ENCODE data around the gene SCNN1G.
A peak's percentile ranks its signal among the peaks of the same experiment; 100 is the strongest.

SCNN1G gene

DNA sequence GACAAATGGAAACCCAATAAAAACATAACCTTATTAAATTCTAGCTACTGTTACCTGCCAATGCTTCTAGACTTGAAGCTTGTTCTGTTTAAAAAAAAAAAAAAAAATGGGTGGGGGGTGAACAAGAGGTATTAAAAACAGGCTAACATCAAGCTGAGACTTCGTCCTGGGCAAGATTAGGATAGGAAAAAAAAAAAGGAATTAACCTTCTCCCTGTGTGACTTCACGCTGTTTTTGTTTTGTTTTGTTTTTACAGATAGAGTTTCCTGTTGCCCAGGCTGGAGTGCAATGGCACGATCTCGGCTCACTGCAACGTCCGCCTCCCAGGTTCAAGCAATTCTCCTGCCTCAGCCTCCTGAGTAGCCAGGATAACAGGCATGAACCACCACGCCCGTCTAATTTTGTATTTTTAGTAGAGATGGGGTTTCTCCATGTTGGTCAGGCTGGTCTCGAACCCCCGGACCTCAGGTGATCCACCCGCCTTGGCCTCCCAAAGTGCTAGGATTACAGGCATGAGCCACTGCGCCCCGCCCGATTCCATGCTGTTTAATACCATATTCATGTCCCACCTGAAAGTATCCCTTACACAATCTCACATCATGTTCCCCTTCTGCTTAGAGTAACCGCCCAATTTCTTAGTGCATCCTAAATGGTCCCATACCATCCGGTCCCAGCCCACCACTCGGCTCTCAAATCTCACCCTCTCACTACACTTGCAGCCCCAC is 35.5 kb upstream of the SCNN1G start:
- Mint-ChIP-seq H3K9me3 (no peaks in the 10 kb centered on the region), H3K27me3 (no peaks in the 10 kb centered on the region), H3K27ac (no peak overlapping the region), H3K4me3 (no peak overlapping the region), H3K36me3 (no peaks in the 10 kb centered on the region), H3K4me1 (peaks cover 9% of the 10 kb centered on the region)
- ATAC-seq (ENCODE audit: low read depth) (no peak), DNase-seq (ENCODE audit: low spot score in 2 of 2) (no peak)

DNA sequence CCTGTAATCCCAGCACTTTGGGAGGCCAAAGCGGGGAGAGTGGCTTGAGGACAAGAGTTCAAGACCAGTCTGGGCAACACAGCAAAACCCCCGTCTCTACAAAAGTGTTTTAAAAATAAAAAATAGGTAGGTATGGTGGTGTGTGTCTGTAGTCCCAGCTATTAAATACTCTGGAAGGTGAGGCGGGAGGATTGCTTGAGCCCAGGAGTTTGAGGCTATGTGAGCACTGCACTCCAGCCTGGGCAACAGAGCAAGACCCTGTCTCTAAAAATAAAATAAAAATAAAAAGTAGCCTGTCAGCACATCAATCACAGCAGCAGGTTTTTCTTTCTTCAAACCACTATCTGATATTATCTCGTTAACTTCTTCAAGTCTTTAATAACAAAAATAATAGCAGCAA is 34.9 kb upstream of the SCNN1G start:
- Mint-ChIP-seq H3K4me1 (peaks cover 9% of the 10 kb centered on the region), H3K27me3 (no peaks in the 10 kb centered on the region), H3K36me3 (no peaks in the 10 kb centered on the region), H3K27ac (no peak overlapping the region), H3K9me3 (no peaks in the 10 kb centered on the region), H3K4me3 (no peak overlapping the region)
- DNase-seq (ENCODE audit: low spot score in 2 of 2) (no peak), ATAC-seq (ENCODE audit: low read depth) (no peak)

DNA sequence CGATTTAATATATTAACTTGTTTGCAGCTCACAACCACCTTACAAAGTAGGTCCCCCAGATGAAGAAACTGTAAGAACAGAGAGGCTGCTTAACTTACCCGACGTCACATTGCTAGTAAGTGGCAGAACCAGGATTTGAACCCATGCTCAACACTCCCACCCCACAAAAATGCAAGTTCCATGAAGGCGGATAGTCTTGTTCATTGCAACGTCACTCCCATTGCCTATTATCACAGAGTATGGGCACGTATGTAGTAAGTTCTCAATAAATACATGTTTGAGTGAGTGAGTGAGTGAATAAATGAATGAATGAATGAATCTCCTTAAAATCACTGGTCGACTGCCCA is 34.4 kb upstream of the SCNN1G start:
- ATAC-seq (ENCODE audit: low read depth), result no peak

DNA sequence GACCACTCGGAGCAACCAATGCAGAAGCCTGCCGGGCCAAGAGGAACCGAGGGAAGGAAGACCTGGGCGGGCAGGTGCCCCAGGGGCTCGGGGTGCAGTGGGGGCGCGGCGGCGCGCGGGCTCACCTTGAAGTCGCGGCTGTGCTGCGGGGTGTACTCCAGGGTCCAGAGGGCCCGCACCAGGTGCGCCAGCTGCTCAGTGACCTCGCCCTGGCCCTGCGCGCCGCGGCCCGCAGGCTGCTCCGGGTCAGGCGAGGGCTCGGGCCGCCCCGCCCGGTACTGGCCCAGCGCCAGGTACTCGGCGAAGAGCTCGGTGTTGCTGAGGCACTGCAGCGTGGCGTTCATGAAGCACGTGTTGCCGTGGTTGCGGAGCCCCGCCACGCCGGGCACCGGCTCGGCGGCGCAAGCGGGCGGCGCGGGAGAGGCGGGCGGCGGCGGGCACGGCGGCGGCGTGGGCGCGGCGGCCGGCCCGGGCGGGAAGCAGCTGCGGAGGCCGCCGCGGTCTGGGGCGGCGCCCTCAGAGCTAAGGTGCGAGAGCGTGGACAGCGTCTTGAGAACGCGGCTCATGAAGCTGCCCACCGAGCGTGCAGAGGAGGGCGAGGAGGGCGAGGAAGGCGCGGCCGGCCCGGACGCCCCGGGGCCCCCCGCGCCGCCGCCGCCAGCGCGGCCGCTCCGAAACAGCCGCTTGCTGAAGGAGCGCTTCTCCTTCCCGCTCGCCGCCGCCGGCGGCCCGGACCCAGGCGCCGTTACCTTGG is 33.9 kb upstream of the SCNN1G start:
- Mint-ChIP-seq H3K36me3 (no peaks in the 10 kb centered on the region), H3K27me3 (no peaks in the 10 kb centered on the region), H3K4me3 (peak overlapping the region; percentile 98), H3K27ac (peak overlapping the region; percentile 60), H3K4me1 (peaks cover 9% of the 10 kb centered on the region), H3K9me3 (no peaks in the 10 kb centered on the region)
- DNase-seq (ENCODE audit: low spot score in 2 of 2) (peak; percentile 54 to 59), ATAC-seq (ENCODE audit: low read depth) (peak; percentile 61)

More for the DNA sequence above, 34.4 kb upstream of the SCNN1G start:
- no peaks in the 10 kb centered on the region for H3K9me3 Mint-ChIP-seq
- no peaks in the 10 kb centered on the region for H3K36me3 Mint-ChIP-seq
- H3K4me1 Mint-ChIP-seq, result peaks cover 9% of the 10 kb centered on the region
- peak overlapping the region; percentile 60 for H3K27ac Mint-ChIP-seq
- no peak for DNase-seq (ENCODE audit: low spot score in 2 of 2)
- no peaks in the 10 kb centered on the region for H3K27me3 Mint-ChIP-seq
- peak overlapping the region; percentile 98 for H3K4me3 Mint-ChIP-seq

DNA sequence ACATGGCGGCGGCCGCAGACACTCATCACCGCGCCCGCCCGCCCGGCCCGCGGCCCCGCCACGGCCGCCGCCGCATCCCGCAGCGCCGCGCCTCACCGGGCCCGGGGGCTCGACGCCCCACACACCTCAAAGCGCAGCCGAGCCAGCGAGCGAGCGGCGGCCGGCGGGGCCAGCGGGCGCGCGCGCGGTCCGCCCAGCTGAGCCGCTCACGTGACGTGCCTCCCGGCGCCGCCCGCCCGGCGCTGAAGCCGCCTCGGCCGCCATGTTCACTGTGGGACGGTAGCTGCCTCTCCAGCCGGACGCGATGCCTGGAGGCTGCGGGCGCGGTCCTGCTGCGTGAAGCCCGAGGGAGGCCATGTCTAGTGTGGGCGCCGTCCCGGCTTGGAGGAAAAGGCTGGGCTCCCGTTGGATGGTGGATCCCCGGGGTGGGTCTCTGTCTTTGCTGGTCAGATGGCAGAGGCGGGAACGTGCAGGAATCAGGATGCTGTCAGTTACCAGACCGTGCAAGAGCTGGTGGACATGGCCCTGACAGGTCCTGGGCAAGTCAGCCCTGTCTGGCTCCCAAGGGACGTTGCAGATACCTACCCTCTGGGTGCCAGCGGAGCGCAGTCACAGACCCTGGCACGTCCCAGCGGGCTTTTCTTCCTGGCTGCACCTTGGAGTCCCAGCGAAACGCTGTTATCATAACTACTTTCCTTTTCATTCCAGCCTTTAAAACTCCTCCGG is 33.1 kb upstream of the SCNN1G start, which contains the start of gene USP31:
USP31 (minus strand) TSS at position 186 of the 726 bp plus-strand sequence; CDS start at position 4, 182 bp downstream.
- Mint-ChIP-seq H3K27ac (peak within 1 kb of the TSS; percentile 67), H3K9me3 (no peaks in the 10 kb centered on the region), H3K4me3 (peak within 1 kb of the TSS; percentile 98), H3K4me1 (peaks cover 9% of the 10 kb centered on the region), H3K36me3 (no peaks in the 10 kb centered on the region), H3K27me3 (no peaks in the 10 kb centered on the region)
- peak; percentile 91 for ATAC-seq (ENCODE audit: low read depth)
- DNase-seq (ENCODE audit: low spot score in 2 of 2), result peak; percentile 78 to 83

DNA sequence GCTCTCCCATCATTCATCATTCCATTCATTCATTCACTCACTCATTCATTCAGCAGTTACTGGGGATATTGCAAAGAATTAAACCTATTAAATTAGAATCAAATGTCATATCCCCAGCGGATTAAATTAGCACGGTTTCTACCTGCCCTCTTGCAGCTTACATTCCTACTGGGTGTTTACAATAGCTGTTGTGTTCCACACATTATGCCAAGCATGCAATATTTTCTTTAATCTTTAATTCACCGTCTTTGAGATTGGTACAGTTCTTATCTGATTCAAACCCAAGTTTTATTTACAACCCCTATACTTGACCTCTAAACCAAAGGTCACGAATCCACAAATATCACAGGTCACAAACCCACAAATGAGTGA is 32.6 kb upstream of the SCNN1G start:
- Mint-ChIP-seq H3K36me3 (no peaks in the 10 kb centered on the region), H3K4me1 (peaks cover 9% of the 10 kb centered on the region), H3K4me3 (peak overlapping the region; percentile 91), H3K9me3 (no peaks in the 10 kb centered on the region), H3K27ac (peak overlapping the region; percentile 67), H3K27me3 (no peaks in the 10 kb centered on the region)
- no peak for DNase-seq (ENCODE audit: low spot score in 2 of 2)
- ATAC-seq (ENCODE audit: low read depth), result no peak

DNA sequence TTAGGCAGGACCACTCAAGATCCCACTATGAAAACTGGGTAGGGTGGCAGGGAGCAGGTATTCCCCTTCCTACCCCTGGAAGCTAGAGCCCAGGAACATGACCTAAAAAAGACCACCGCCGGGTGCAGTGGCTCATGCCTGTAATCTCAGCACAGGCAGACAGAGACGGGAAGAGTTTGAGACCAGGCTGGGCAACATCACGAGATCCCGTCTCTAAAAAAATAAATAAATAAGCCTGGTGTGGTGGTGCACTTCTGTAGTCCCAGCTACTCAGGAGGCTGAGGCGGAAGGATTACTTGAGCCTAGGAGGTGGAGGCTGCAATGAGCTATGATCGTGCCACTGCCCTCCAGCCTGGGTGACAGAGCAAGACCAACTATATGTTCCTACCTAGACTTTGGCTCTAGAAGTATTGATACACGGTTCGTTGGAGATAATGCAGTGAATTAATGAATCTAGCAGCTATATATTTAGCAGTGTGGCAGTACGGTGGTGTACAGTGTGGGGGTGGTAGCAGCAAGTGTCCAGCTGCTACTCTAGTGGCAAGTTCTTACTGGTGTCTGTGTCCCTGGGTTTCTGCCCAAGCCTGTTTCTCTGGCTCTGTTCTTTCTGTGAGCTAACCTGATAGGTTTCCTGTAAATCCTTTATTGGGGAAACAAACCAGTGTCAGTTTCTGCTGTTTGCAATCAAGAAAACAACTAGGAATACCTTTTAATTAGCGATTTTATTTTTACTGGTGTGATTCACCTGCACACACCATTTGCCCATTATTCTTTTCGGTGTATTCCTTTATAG is 30.0 kb upstream of the SCNN1G start:
- Mint-ChIP-seq H3K9me3 (no peaks in the 10 kb centered on the region), H3K4me3 (no peak overlapping the region), H3K36me3 (no peaks in the 10 kb centered on the region), H3K27ac (no peak overlapping the region), H3K4me1 (peaks cover 9% of the 10 kb centered on the region), H3K27me3 (peaks cover 16% of the 10 kb centered on the region)
- ATAC-seq (ENCODE audit: low read depth), result no peak
- no peak for DNase-seq (ENCODE audit: low spot score in 2 of 2)

DNA sequence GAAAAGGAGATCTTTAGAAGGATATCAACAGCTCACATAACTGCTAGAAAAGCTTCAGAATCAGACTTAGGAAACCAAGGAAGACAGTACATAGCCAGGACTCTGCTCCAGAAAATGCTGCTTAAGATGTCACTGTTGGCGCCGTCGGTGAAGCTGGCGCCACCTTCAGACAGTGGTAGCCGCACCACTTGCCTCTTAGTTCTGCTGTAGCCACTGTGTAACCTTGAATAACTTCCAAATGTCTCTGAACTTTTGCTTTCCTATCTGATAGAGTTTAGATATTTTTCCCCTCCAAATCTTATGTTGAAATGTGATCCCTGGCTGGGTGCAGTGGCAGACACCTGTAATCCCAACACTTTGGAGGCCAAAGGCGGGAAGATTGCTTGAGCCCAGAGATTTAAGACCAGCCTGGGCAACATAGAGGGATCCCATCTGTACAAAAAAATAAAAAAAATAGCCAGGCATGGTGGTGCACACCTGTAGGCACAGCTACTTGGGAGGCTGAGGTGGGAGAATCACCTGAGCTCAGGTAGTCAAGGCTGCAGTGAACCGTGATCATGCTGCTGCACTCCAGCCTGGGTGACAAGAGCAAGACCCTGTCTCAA is 27.0 kb upstream of the SCNN1G start:
- DNase-seq (ENCODE audit: low spot score in 2 of 2), result no peak
- H3K9me3 Mint-ChIP-seq, result no peaks in the 10 kb centered on the region

DNA sequence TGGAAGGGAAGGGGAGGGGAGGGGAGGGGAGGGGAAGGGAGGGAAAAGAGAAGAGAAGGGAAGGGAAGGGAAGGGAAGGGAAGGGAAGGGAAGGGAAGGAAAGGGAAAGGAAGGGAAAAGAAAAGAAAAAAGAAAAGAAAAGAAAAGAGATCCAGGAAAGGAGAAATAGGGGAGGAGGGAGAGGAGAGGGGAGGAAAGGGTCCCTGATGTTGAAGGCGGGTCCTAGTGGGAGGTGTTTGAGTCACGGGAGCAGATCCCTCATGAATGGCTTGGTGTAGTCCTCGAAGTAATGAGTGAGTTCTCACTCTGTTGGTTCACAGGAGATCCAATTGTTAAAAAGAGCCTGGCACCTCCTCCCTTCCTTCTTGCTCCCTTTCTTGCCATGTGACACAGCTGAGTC is 26.4 kb upstream of the SCNN1G start:
- ATAC-seq (ENCODE audit: low read depth), result no peak
- Mint-ChIP-seq H3K27me3 (peaks cover 28% of the 10 kb centered on the region), H3K4me1 (no peaks in the 10 kb centered on the region), H3K36me3 (no peaks in the 10 kb centered on the region), H3K9me3 (no peaks in the 10 kb centered on the region), H3K27ac (no peak overlapping the region), H3K4me3 (no peak overlapping the region)
- no peak for DNase-seq (ENCODE audit: low spot score in 2 of 2)

More for the DNA sequence above, 27.0 kb upstream of the SCNN1G start:
- ATAC-seq (ENCODE audit: low read depth), result peak; percentile 38
- Mint-ChIP-seq H3K36me3 (no peaks in the 10 kb centered on the region), H3K27me3 (peaks cover 27% of the 10 kb centered on the region), H3K27ac (no peak overlapping the region), H3K4me1 (no peaks in the 10 kb centered on the region), H3K4me3 (no peak overlapping the region)

DNA sequence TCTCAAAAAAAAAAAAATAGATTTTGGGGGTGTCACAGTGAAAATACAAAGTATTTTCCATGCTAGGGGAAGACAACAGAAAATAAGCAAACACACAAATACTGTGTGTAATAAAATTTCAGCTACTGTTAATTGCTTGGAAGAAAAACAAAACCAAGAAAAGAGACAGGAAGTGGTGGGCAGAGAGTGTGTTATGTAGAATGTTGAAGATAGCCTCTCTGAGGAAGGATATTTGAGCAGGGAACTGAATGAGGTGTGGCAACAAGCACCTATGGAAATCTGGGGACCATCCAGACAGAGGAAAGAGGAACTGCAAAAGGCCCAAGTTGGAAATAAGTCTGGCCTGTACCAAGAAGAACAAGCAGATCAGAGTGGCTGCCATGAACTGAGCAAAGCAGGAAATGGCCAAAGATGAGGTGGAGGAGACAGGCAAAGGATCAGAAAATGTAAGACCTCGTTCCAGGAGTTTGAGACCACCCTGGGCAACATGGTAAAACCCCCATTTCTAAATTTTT is 25.5 kb upstream of the SCNN1G start:
- H3K27ac Mint-ChIP-seq, result no peak overlapping the region
- ATAC-seq (ENCODE audit: low read depth) (no peak), DNase-seq (ENCODE audit: low spot score in 2 of 2) (no peak)
- no peaks in the 10 kb centered on the region for H3K9me3 Mint-ChIP-seq
- H3K4me3 Mint-ChIP-seq, result no peak overlapping the region
- H3K4me1 Mint-ChIP-seq, result no peaks in the 10 kb centered on the region
- no peaks in the 10 kb centered on the region for H3K36me3 Mint-ChIP-seq
- H3K27me3 Mint-ChIP-seq, result peaks cover 29% of the 10 kb centered on the region

DNA sequence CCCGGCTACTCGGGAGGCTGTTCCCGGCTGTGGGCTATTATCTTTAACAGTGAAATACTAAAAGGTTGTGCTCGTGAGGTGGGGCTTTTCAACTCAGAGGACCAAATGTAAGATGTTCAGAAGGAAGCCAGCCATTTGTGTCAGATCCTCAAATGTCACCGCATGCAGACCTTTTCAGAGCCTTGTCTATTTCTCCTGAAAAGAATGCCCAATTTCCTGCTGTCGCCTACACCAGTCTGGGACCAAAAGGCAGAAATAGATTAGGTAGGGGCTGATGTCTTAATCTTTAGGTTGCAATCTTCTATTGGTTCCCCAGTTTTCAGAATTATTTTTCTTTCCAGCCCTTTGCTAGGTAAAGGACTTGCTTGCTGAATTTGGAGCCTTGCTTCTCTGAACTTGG is 24.4 kb upstream of the SCNN1G start:
- ATAC-seq (ENCODE audit: low read depth) (no peak), DNase-seq (ENCODE audit: low spot score in 2 of 2) (no peak)
- Mint-ChIP-seq H3K27ac (no peak overlapping the region), H3K4me1 (no peaks in the 10 kb centered on the region), H3K27me3 (peaks cover 33% of the 10 kb centered on the region), H3K9me3 (no peaks in the 10 kb centered on the region), H3K4me3 (no peak overlapping the region), H3K36me3 (no peaks in the 10 kb centered on the region)

DNA sequence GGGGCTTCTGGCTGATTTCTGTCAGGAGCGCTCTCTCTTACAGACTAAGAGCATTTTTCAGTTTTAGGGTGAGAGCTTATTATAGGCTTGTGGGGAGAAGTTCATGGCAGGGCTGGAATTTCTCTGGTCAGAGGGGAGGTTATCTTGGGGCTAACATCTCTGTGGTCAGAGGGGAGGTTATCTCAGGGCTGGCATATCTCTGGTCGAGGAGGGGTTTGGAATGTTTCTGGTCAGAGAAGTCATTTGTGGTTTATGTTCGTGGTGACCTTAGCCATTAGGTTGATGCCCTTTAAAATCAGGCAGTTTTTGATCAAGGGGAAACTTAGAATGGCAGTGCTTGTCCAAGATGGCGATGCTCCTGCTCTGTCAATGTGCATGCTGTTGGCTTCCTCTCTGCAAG is 22.5 kb upstream of the SCNN1G start:
- Mint-ChIP-seq H3K27ac (no peak overlapping the region), H3K27me3 (peaks cover 39% of the 10 kb centered on the region), H3K9me3 (no peaks in the 10 kb centered on the region), H3K36me3 (no peaks in the 10 kb centered on the region), H3K4me1 (no peaks in the 10 kb centered on the region), H3K4me3 (no peak overlapping the region)
- ATAC-seq (ENCODE audit: low read depth), result no peak
- DNase-seq (ENCODE audit: low spot score in 2 of 2), result no peak

DNA sequence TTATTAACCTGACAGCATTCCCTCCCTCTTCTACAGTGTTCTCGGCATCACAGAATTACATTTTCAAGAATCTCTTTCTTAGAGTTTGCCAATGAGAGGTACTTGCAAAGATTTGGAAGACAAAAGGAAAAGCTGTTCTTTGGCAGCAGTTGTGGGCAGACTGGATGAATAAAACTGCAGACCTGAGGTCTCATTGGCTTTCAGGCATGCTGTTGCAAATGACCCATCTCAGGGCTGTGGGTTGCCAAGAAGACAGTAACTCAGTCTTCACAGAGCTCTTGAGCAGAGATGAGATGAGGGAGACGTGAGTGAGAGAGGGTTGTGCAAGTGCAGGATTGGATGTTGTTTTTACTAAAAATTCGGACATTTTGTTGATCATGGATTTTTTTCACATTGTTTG is 22.0 kb upstream of the SCNN1G start:
- no peak for ATAC-seq (ENCODE audit: low read depth)
- Mint-ChIP-seq H3K4me3 (no peak overlapping the region), H3K36me3 (no peaks in the 10 kb centered on the region), H3K9me3 (no peaks in the 10 kb centered on the region), H3K4me1 (no peaks in the 10 kb centered on the region), H3K27me3 (peaks cover 35% of the 10 kb centered on the region), H3K27ac (no peak overlapping the region)
- no peak for DNase-seq (ENCODE audit: low spot score in 2 of 2)
